Right lobe of liver (tissue), 6 donors: ENCODE results near the gene CBLC. TPM values are rescaled to one million over a fixed set of nuclear protein-coding genes. Genes with fewer than 3 reads are reported as not detected.

ENCODE experiments used
- ATAC-seq, 4 donors: fragments of 200-7000 bp; cut with Tn5 transposase; one replicate each; pipeline ENCODE4 v1.9.1; 2020; ENCODE audit warnings: mild to moderate bottlenecking in 4 of 4, moderate library complexity in 4 of 4
- DNase-seq, 3 donors: peaks; one replicate each; pipeline ENCODE4 v3.0.0-alpha.2; 2020
- H3K27ac ChIP-seq, 3 donors: fragments of 200-600 bp; one replicate each; pipeline ENCODE4 v1.8.0; 2022
- H3K27me3 ChIP-seq, 2 donors: fragments of 200-600 bp; one replicate each; pipeline ENCODE4 v1.8.0; 2022
- H3K36me3 ChIP-seq, 4 donors: fragments of 200-600 bp; sonication (generic) in 1 of 4; one replicate each; pipeline versions ENCODE4 v1.5.1 to v1.8.0; 2017 to 2022; ENCODE audit warnings: control low read depth in 1 of 4
- H3K4me1 ChIP-seq, 4 donors: fragments of 200-600 bp; sonication (generic) in 1 of 4; one replicate each; pipeline versions ENCODE4 v1.5.1 to v1.8.0; 2017 to 2022; ENCODE audit warnings: control low read depth in 1 of 4
- H3K4me3 ChIP-seq, 3 donors: fragments of 200-600 bp; one replicate each; pipeline ENCODE4 v1.8.0; 2022
- H3K9me3 ChIP-seq, 4 donors: fragments of 200-600 bp; sonication (generic) in 1 of 4; one replicate each; pipeline versions ENCODE4 v1.5.1 to v1.8.0; 2017 to 2022; ENCODE audit warnings: control low read depth in 1 of 4
- POLR2A ChIP-seq: fragments of 450-650 bp; IDR thresholded peaks from one replicate; pipeline ENCODE4 v1.6.1; 2017; ENCODE audit warnings: antibody characterized with exemption, mild to moderate bottlenecking
- WGBS: methylation state at CpG from one replicate; pipeline ENCODE4 v1.1.6; 2018; ENCODE audit warnings: low coverage, low lambda C conversion rate; ENCODE audit not compliant: insufficient coverage; ENCODE audit errors: missing lambda C conversion rate; 5-methylcytosine and 5-hydroxymethylcytosine counted together
- intact Hi-C, 2 donors: fragments of 100-400 bp; cut with DNase I; formaldehyde crosslinking; loops; one replicate each; pipeline versions ENCODE4 v1.11.2 to v1.14.1; 2022
- long read RNA-seq: library from polyadenylated mRNA; unstranded; transcript quantifications from one replicate; pipeline ENCODE4 v2.0.0, GENCODE V29; 2019
- total RNA-seq, 6 experiments: library from RNA; depleted of rRNA in 2 of 6; stranded (reverse); fragments of >200 nt in 2 of 6; fragmentation: NEBNext Ultra II Directional in 3 of 6; extraction: Animal tissue kit (Norgen Biotek cat#: 25700) in 3 of 6; gene quantifications; one replicate each; pipeline versions ENCODE4 v1.1.0 to v1.2.4, GENCODE V29; 2016 to 2023
- TF ChIP-seq, protein P1 (sequence below), 4 donors: fragments of 200-600 bp in 3 of 4; fragments of 450-650 bp in 1 of 4; IDR thresholded peaks; one replicate each; pipeline versions ENCODE4 v1.5.1 to v1.8.0; 2016 to 2022; ENCODE audit warnings: antibody characterized with exemption in 4 of 4, mild to moderate bottlenecking in 2 of 4
- donor health status: DM: no; HTN: yes; CAD: no.
- donor health status: DM: no; HTN: no; CAD: no.
- donor health status: DM: no; HTN: no; CAD: no.
- donor health status: DM: no; HTN: yes; CAD: no.
- donor health status: DM: no; HTN: yes; CAD: no.

The CBLC gene, protein sequence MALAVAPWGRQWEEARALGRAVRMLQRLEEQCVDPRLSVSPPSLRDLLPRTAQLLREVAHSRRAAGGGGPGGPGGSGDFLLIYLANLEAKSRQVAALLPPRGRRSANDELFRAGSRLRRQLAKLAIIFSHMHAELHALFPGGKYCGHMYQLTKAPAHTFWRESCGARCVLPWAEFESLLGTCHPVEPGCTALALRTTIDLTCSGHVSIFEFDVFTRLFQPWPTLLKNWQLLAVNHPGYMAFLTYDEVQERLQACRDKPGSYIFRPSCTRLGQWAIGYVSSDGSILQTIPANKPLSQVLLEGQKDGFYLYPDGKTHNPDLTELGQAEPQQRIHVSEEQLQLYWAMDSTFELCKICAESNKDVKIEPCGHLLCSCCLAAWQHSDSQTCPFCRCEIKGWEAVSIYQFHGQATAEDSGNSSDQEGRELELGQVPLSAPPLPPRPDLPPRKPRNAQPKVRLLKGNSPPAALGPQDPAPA
- 10 to 100 TPM in 5 of 6 experiments, 1 to 10 TPM in 1; 9.8 to 19.4 (median 15.6) TPM for total RNA-seq
- long read RNA-seq, partial matches to known transcripts: 0 of 5 reads
- long read RNA-seq, other reads (novel, unspliced or antisense): 2 of 5 reads

DNA sequence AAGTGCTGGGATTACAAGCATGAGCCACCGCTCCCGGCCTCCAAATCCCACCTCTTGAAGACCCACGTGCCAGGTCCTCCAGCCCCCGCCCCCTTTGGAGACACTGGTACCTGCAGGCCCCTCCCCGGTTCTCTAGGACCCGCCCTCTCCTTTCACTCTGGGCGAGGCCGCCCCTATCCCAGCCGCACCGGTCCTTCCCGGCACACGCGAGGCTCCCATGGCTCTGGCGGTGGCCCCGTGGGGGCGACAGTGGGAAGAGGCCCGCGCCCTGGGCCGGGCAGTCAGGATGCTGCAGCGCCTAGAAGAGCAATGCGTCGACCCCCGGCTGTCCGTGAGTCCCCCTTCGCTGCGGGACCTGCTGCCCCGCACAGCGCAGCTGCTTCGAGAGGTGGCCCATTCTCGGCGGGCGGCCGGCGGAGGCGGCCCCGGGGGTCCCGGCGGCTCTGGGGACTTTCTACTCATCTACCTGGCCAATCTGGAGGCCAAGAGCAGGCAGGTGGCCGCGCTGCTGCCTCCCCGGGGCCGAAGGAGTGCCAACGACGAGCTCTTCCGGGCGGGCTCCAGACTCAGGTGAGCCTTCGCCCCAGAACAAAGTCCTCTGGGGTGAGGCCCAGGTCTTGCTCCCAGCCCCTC is at the start of gene CBLC:
TSS of gene CBLC (plus strand) at position 176 of the 633 bp plus-strand sequence. CDS start at position 218, 42 bp downstream.
- no peaks in the 10 kb centered on the region for H3K27me3 ChIP-seq
- WGBS: 2% methylated on average over 17 of the region's 47 CpGs
- H3K4me3 ChIP-seq: peak within 1 kb of the TSS; percentile 66 to 89 (median 76)
- ATAC-seq: peak; percentile 80 to 94 (median 85)
- peaks cover 0 to 38% (median 16%) of the 10 kb centered on the region in 4 donors for H3K4me1 ChIP-seq
- peak; percentile 86 for TF ChIP-seq POLR2A
- TF ChIP-seq, protein P1, sequence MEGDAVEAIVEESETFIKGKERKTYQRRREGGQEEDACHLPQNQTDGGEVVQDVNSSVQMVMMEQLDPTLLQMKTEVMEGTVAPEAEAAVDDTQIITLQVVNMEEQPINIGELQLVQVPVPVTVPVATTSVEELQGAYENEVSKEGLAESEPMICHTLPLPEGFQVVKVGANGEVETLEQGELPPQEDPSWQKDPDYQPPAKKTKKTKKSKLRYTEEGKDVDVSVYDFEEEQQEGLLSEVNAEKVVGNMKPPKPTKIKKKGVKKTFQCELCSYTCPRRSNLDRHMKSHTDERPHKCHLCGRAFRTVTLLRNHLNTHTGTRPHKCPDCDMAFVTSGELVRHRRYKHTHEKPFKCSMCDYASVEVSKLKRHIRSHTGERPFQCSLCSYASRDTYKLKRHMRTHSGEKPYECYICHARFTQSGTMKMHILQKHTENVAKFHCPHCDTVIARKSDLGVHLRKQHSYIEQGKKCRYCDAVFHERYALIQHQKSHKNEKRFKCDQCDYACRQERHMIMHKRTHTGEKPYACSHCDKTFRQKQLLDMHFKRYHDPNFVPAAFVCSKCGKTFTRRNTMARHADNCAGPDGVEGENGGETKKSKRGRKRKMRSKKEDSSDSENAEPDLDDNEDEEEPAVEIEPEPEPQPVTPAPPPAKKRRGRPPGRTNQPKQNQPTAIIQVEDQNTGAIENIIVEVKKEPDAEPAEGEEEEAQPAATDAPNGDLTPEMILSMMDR (IDR thresholded peaks at IDR 0.05): peak in 2 of 4 donors; percentile 1 to 21
- peak; percentile 86 to 91 (median 88) for DNase-seq
- intact Hi-C loops: no loop called here
- H3K36me3 ChIP-seq: peaks cover 0 to 5% (median 0%) of the 10 kb centered on the region in 4 donors
- no peaks in the 10 kb centered on the region for H3K9me3 ChIP-seq
- H3K27ac ChIP-seq: peak within 1 kb of the TSS; percentile 47 to 90 (median 80)

DNA sequence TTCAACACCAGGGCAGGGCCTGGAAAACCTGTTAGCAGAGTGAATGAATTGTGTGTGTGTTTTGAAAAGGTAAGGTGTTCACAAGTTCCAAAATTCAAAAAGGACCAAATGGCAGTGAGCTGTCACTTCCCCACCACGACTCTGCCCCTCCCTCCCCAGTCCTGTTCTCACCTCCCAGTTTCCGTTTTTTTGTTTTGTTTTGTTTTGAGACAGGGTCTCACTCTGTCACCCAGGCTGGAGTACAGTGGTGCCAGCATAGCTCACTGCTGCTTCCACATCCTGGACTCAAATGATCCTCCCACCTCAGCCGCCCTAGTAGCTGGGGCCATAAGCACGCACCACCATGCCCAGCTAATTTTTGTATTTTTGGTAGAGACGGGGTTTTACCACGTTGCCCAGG is 49.5 kb upstream of the CBLC start:
- Histone ChIP-seq H3K27me3 (no peaks in the 10 kb centered on the region), H3K27ac (no peak overlapping the region), H3K9me3 (no peaks in the 10 kb centered on the region), H3K4me1 (peaks cover 0 to 37% (median 9%) of the 10 kb centered on the region in 4 donors), H3K36me3 (no peaks in the 10 kb centered on the region), H3K4me3 (no peak overlapping the region)
- DNase-seq (no peak), ATAC-seq (no peak)
- WGBS: 81% methylated on average over 6 of the region's 6 CpGs
- TF ChIP-seq, protein P1 (IDR thresholded peaks at IDR 0.05): no peak
- no peak for TF ChIP-seq POLR2A
- intact Hi-C loops: no loop called here

DNA sequence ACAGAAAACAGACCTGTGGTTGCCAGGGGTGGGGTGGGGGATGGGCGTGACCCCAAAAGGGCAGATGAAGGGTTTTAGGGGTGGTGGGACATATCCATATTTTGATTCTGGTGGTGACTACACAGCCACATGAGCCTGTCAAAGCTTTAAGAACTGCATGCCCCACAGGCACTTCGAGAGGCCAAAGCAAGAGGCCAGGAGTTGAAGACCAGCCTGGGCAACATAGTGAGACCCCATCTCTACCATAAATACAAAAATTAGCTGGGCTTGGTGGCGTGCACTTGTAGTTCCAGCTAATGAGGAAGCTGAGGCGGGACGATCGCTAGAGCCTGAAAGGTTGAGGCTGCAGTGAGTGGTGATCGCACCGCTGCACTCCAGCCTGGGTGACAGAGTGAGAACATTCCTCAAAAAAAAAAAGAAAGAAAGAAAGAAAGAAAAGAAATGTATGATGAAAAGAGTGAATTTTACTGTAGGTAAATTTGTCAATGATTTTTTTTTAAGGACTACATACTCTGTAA is 48.1 kb upstream of the CBLC start:
- no peak for TF ChIP-seq POLR2A
- TF ChIP-seq, protein P1 (IDR thresholded peaks at IDR 0.05): no peak
- no peaks in the 10 kb centered on the region for H3K36me3 ChIP-seq
- H3K4me1 ChIP-seq: peaks cover 0 to 24% (median 8%) of the 10 kb centered on the region in 4 donors
- intact Hi-C loops: no loop called here
- no peak overlapping the region for H3K27ac ChIP-seq
- H3K27me3 ChIP-seq: no peaks in the 10 kb centered on the region
- ATAC-seq (no peak), DNase-seq (no peak)
- H3K4me3 ChIP-seq: no peak overlapping the region
- WGBS: 82% methylated on average over 7 of the region's 8 CpGs
- no peaks in the 10 kb centered on the region for H3K9me3 ChIP-seq

DNA sequence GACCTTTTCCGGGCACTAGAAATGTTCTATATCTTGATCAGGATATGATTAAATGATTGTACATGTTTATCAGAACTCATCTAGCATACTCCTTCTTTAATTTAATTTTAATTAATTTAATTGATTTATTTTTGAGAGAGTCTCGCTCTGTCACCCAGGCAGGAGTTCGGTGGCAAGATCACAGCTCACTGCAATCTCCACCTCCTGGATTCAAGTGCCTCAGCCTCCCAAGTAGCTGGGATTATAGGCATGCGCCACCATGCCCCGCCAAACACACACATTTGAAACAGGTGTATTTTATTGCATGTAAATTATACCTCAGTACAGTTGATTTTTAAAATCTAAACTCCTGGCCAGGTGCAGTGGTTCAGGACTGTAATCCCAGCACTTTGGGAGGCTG is 46.6 kb upstream of the CBLC start:
- intact Hi-C loops: no loop called here
- no peaks in the 10 kb centered on the region for H3K36me3 ChIP-seq
- H3K27me3 ChIP-seq: no peaks in the 10 kb centered on the region
- H3K4me3 ChIP-seq: no peak overlapping the region
- TF ChIP-seq, protein P1 (IDR thresholded peaks at IDR 0.05): no peak
- TF ChIP-seq POLR2A: no peak
- no peak for ATAC-seq
- no peaks in the 10 kb centered on the region for H3K9me3 ChIP-seq
- WGBS: 92% methylated on average over 5 of the region's 5 CpGs
- peaks cover 0 to 14% (median 8%) of the 10 kb centered on the region in 4 donors for H3K4me1 ChIP-seq
- no peak for DNase-seq
- no peak overlapping the region for H3K27ac ChIP-seq
